Neuronal stem cell (in vitro differentiated cells): ENCODE data around the gene SLCO2A1.

ENCODE experiments used
- DNase-seq: peaks from one replicate; pipeline ENCODE4 v3.0.0-alpha.2; 2013; ENCODE audit warnings: low spot score
- H2AFZ ChIP-seq: one replicate; pipeline ENCODE4 v1.6.1; 2013; ENCODE audit warnings: mild to moderate bottlenecking, low read length, inconsistent platforms
- H2AK5ac ChIP-seq: 2 replicates; pipeline ENCODE4 v1.6.1; 2013; ENCODE audit warnings: low read depth, mild to moderate bottlenecking, inconsistent platforms, low read length, moderate library complexity, mixed read lengths
- H2BK120ac ChIP-seq: 2 replicates; pipeline ENCODE4 v1.6.1; 2013; ENCODE audit warnings: low read depth, mild to moderate bottlenecking, inconsistent platforms, low read length, moderate library complexity, mixed read lengths
- H2BK12ac ChIP-seq: one replicate; pipeline ENCODE4 v1.6.1; 2013; ENCODE audit warnings: low read length, inconsistent platforms
- H2BK15ac ChIP-seq: 2 replicates; pipeline ENCODE4 v1.6.1; 2013; ENCODE audit warnings: mild to moderate bottlenecking, low read length, inconsistent platforms, mixed read lengths
- H2BK5ac ChIP-seq: one replicate; pipeline ENCODE4 v1.6.1; 2013; ENCODE audit warnings: inconsistent platforms, mild to moderate bottlenecking, low read length, moderate library complexity
- H3K14ac ChIP-seq: one replicate; pipeline ENCODE4 v1.6.1; 2013; ENCODE audit warnings: low read length, inconsistent platforms
- H3K18ac ChIP-seq: 2 replicates; pipeline ENCODE4 v1.6.1; 2013; ENCODE audit warnings: low read length, inconsistent platforms
- H3K23ac ChIP-seq: 2 replicates; pipeline ENCODE4 v1.6.1; 2013; ENCODE audit warnings: low read depth, mild to moderate bottlenecking, mixed read lengths, low read length, inconsistent platforms; ENCODE audit not compliant: poor library complexity
- H3K27ac ChIP-seq: replicated peaks from 3 replicates; pipeline ENCODE4 v1.5.1; 2013; ENCODE audit warnings: low read length, inconsistent platforms
- H3K27me3 ChIP-seq, 3 experiments: 2 replicates each; pipeline ENCODE4 v1.6.1; 2013; ENCODE audit warnings: low read length in 3 of 3, mild to moderate bottlenecking in 2 of 3, inconsistent platforms in 1 of 3, low read depth in 1 of 3, mixed read lengths in 1 of 3, moderate library complexity in 1 of 3; ENCODE audit not compliant: control insufficient read depth in 3 of 3, insufficient read depth in 3 of 3
- H3K36me3 ChIP-seq, 2 donors: replicated peaks in 1 of 2; 2 replicates each; pipeline ENCODE4 v1.6.1; 2013; ENCODE audit warnings: low read length in 2 of 2; ENCODE audit not compliant: control insufficient read depth in 2 of 2, insufficient read depth in 2 of 2
- H3K4ac ChIP-seq: 2 replicates; pipeline ENCODE4 v1.6.1; 2013; ENCODE audit warnings: inconsistent platforms, mild to moderate bottlenecking, low read length, moderate library complexity
- H3K4me1 ChIP-seq, 2 donors: 1 replicate in 1 of 2; 2 replicates in 1 of 2; pipeline ENCODE4 v1.6.1; 2013; ENCODE audit warnings: low read length in 2 of 2, low read depth in 1 of 2; ENCODE audit not compliant: control insufficient read depth in 2 of 2, insufficient read depth in 1 of 2
- H3K4me2 ChIP-seq: one replicate; pipeline ENCODE4 v1.6.1; 2013; ENCODE audit warnings: mild to moderate bottlenecking, low read length, inconsistent platforms; ENCODE audit not compliant: insufficient read depth, poor library complexity, severe bottlenecking
- H3K4me3 ChIP-seq, 2 donors: 2 replicates each; pipeline ENCODE4 v1.5.1; 2013; ENCODE audit warnings: low read length in 2 of 2, mild to moderate bottlenecking in 2 of 2, inconsistent platforms in 1 of 2, moderate library complexity in 1 of 2
- H3K79me1 ChIP-seq: one replicate; pipeline ENCODE4 v1.6.1; 2013; ENCODE audit warnings: low read depth, mild to moderate bottlenecking, inconsistent platforms, low read length, moderate library complexity
- H3K9ac ChIP-seq: one replicate; pipeline ENCODE4 v1.6.1; 2013; ENCODE audit warnings: mild to moderate bottlenecking, low read depth, low read length, inconsistent platforms; ENCODE audit not compliant: poor library complexity
- H3K9me3 ChIP-seq, 2 donors: replicated peaks in 1 of 2; 2 replicates each; pipeline versions ENCODE3 to v1.6.1; 2013; ENCODE audit warnings: low read length in 2 of 2, mild to moderate bottlenecking in 2 of 2, inconsistent platforms in 1 of 2, low read depth in 1 of 2, mixed read lengths in 1 of 2, moderate library complexity in 1 of 2; ENCODE audit not compliant: control insufficient read depth in 2 of 2, insufficient read depth in 1 of 2
- H4K8ac ChIP-seq: one replicate; pipeline ENCODE4 v1.6.1; 2013; ENCODE audit warnings: low read depth, mild to moderate bottlenecking, inconsistent platforms, low read length, moderate library complexity
- H4K91ac ChIP-seq: one replicate; pipeline ENCODE4 v1.6.1; 2013; ENCODE audit warnings: low read length, low read depth, mild to moderate bottlenecking, inconsistent platforms; ENCODE audit not compliant: poor library complexity
- whole genome bisulfite sequencing, 2 donors: extraction: QIAGEN DNeasy Blood & Tissue Kit; methylation state at CpG; one replicate each; pipeline ENCODE4 v1.1.7; 2013; ENCODE audit warnings: missing lambda C conversion rate in 2 of 2, mixed read lengths in 1 of 2; ENCODE audit not compliant: insufficient read length in 2 of 2, insufficient replicate concordance in 1 of 2; ENCODE audit errors: extremely low coverage in 2 of 2; 5-methylcytosine and 5-hydroxymethylcytosine counted together

The SLCO2A1 gene

GRCh38 chr3:134059671-134060560 lies 30.2 kb upstream of the SLCO2A1 start:
- no peak overlapping the region for H3K14ac ChIP-seq
- no peak overlapping the region for H4K91ac ChIP-seq
- H3K27ac ChIP-seq = no peak overlapping the region
- H3K27me3 ChIP-seq = peaks cover 0 to 27% (median 0%) of the 10 kb centered on the region in 3 experiments
- H3K4me2 ChIP-seq = no peak overlapping the region
- no peak overlapping the region for H2BK15ac ChIP-seq
- H3K79me1 ChIP-seq = no peaks in the 10 kb centered on the region
- no peak overlapping the region for H2BK5ac ChIP-seq
- no peak overlapping the region for H3K9ac ChIP-seq
- H2AFZ ChIP-seq = no peak overlapping the region
- H3K36me3 ChIP-seq = no peaks in the 10 kb centered on the region
- H3K18ac ChIP-seq = no peak overlapping the region
- no peak overlapping the region for H3K4me3 ChIP-seq
- no peak overlapping the region for H3K23ac ChIP-seq
- H2BK120ac ChIP-seq = no peak overlapping the region
- H4K8ac ChIP-seq = no peak overlapping the region
- peaks cover 20 to 24% of the 10 kb centered on the region in 2 donors for H3K4me1 ChIP-seq
- no peak overlapping the region for H2BK12ac ChIP-seq
- WGBS, 2 donors = no CpG with 5 or more reads among the region's 9 CpGs
- no peak for DNase-seq
- H3K4ac ChIP-seq = no peak overlapping the region
- H3K9me3 ChIP-seq = no peaks in the 10 kb centered on the region
- no peak overlapping the region for H2AK5ac ChIP-seq

DNA sequence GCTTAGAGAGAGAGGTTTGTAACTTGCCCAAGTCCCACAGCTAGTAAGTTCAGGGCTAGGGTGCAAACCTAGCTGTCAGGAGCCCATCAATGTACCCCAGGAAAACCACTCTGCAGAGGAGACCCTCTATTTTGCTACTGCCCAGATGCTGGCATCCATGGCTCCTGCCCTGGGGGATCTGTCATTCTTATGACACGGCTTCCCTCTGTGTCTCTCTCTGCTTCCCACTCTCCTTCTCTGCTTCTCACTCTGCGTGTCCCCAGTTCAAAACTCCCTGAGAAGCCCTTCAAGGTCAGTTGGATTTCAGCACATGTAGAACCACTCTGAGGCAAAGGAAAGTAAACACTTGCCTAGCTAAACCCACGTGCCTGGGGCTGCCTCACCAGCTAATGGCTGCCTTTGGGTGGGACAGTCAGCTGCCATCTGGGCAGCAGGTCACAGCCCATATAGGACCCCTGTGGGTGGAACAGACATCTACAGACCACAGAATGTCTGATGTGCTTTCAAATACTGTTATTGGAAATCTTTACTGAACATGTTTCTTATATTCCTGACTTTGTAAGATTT lies 29.4 kb upstream of the SLCO2A1 start:
- H2BK5ac ChIP-seq = no peak overlapping the region
- H3K79me1 ChIP-seq = no peaks in the 10 kb centered on the region
- H3K4me3 ChIP-seq = no peak overlapping the region
- H4K91ac ChIP-seq = no peak overlapping the region
- H3K4me1 ChIP-seq = peaks cover 20 to 24% of the 10 kb centered on the region in 2 donors
- no peaks in the 10 kb centered on the region for H3K9me3 ChIP-seq
- H2BK12ac ChIP-seq = no peak overlapping the region
- no peak overlapping the region for H3K27ac ChIP-seq
- H3K23ac ChIP-seq = no peak overlapping the region
- no peak for DNase-seq
- H4K8ac ChIP-seq = no peak overlapping the region
- H2BK15ac ChIP-seq = no peak overlapping the region
- no peak overlapping the region for H2AFZ ChIP-seq
- WGBS, 2 donors = no CpG with 5 or more reads among the region's 3 CpGs
- no peak overlapping the region for H3K18ac ChIP-seq
- H3K36me3 ChIP-seq = no peaks in the 10 kb centered on the region
- no peak overlapping the region for H3K14ac ChIP-seq
- H2AK5ac ChIP-seq = no peak overlapping the region
- no peak overlapping the region for H3K4me2 ChIP-seq
- H3K27me3 ChIP-seq = peaks cover 0 to 27% (median 0%) of the 10 kb centered on the region in 3 experiments
- H3K9ac ChIP-seq = no peak overlapping the region
- H3K4ac ChIP-seq = no peak overlapping the region
- H2BK120ac ChIP-seq = no peak overlapping the region

GRCh38 chr3:134057654-134058110 lies 28.0 kb upstream of the SLCO2A1 start:
- H3K79me1 ChIP-seq = no peaks in the 10 kb centered on the region
- no CpG with 5 or more reads among the region's 7 CpGs for WGBS, 2 donors
- H2AFZ ChIP-seq = no peak overlapping the region
- H3K9ac ChIP-seq = no peak overlapping the region
- H3K4me2 ChIP-seq = no peak overlapping the region
- H2BK5ac ChIP-seq = no peak overlapping the region
- H2BK15ac ChIP-seq = no peak overlapping the region
- H4K8ac ChIP-seq = no peak overlapping the region
- no peak overlapping the region for H2AK5ac ChIP-seq
- H3K27me3 ChIP-seq = peaks cover 0 to 27% (median 0%) of the 10 kb centered on the region in 3 experiments
- no peak overlapping the region for H2BK12ac ChIP-seq
- peaks cover 20 to 24% of the 10 kb centered on the region in 2 donors for H3K4me1 ChIP-seq
- no peak overlapping the region for H3K4me3 ChIP-seq
- no peaks in the 10 kb centered on the region for H3K9me3 ChIP-seq
- DNase-seq = no peak
- H3K14ac ChIP-seq = no peak overlapping the region
- no peak overlapping the region for H3K23ac ChIP-seq
- no peak overlapping the region for H4K91ac ChIP-seq
- no peak overlapping the region for H3K27ac ChIP-seq
- H2BK120ac ChIP-seq = no peak overlapping the region
- no peak overlapping the region for H3K18ac ChIP-seq
- no peak overlapping the region for H3K4ac ChIP-seq
- no peaks in the 10 kb centered on the region for H3K36me3 ChIP-seq

- Histone ChIP-seq H3K79me1 (no peaks in the 10 kb centered on the region), H4K8ac (no peak overlapping the region), H2BK15ac (no peak overlapping the region), H2AFZ (no peak overlapping the region), H2BK12ac (no peak overlapping the region), H3K36me3 (no peaks in the 10 kb centered on the region), H3K4me2 (no peak overlapping the region), H3K27ac (no peak overlapping the region), H2BK5ac (no peak overlapping the region), H3K18ac (peak overlapping the region; percentile 68), H3K9ac (no peak overlapping the region), H3K4me1 (peaks cover 20 to 24% of the 10 kb centered on the region in 2 donors), H3K4ac (no peak overlapping the region), H3K27me3 (peaks cover 0 to 27% (median 0%) of the 10 kb centered on the region in 3 experiments), H3K23ac (no peak overlapping the region), H2BK120ac (no peak overlapping the region), H3K4me3 (no peak overlapping the region), H2AK5ac (no peak overlapping the region), H3K14ac (no peak overlapping the region), H3K9me3 (no peaks in the 10 kb centered on the region), H4K91ac (no peak overlapping the region)
- no CpG with 5 or more reads among the region's 2 CpGs for WGBS, 2 donors
- DNase-seq = no peak
Measured at GRCh38 chr3:134057006-134057653, 27.4 kb upstream of the SLCO2A1 start.
